HepG2 (cell line): ENCODE results near the gene KRT14. TPM values are rescaled to one million over a fixed set of nuclear protein-coding genes. Genes with fewer than 3 reads are reported as not detected.
A peak's percentile ranks its signal among the peaks of the same experiment; 100 is the strongest.

ENCODE experiments used
- ATAC-seq: fragments of 200-7000 bp; cut with Tn5 transposase; 3 replicates; pipeline ENCODE4 v1.9.1; 2020; ENCODE audit warnings: mild to moderate bottlenecking, moderate library complexity
- BruUV-seq: library from RNA; stranded (reverse); fragments of 400-500 nt; replicated peaks from 2 replicates; lab custom pipeline; 2021; lab: Mats Ljungman, UMichigan
- CTCF ChIA-PET: fragments of 300-600 bp; formaldehyde crosslinking; extraction: SDS; loops from one replicate; lab custom pipeline; 2021; ENCODE audit warnings: low total read pairs, inconsistent platforms, low intra/inter-chr PET ratio; lab: Yijun Ruan, JAX
- POLR2A ChIA-PET: fragments of 350-600 bp; sonication (Branson Sonifier 250); formaldehyde crosslinking; loops from one replicate; lab custom pipeline; 2020; ENCODE audit warnings: antibody characterized with exemption, inconsistent platforms; lab: Yijun Ruan, JAX
- DNase-seq: peaks from one replicate; pipeline ENCODE4 v3.0.0-alpha.2; 2015; ENCODE audit warnings: low spot score
- FAIRE-seq: peaks from 3 replicates; lab custom pipeline; 2011; peaks lifted over from hg19 to GRCh38; lab: Jason Lieb, UNC
- H2AFZ ChIP-seq: one replicate; pipeline ENCODE4 v1.6.1; 2011; ENCODE audit warnings: low read length, inconsistent platforms
- H3K27ac ChIP-seq: fragments of 300-600 bp; 3 replicates; pipeline ENCODE4 v1.8.0; 2011; ENCODE audit warnings: mixed run types, mild to moderate bottlenecking, mixed read lengths, low read length, inconsistent platforms; ENCODE audit not compliant: insufficient read depth; ENCODE audit errors: extremely low read length
- H3K27me3 ChIP-seq, 2 experiments: fragments of 200-600 bp in 1 of 2; 2 replicates in 1 of 2; 3 replicates in 1 of 2; pipeline versions ENCODE4 v1.6.0 to v1.8.0; 2011; ENCODE audit warnings: low read length in 2 of 2, mild to moderate bottlenecking in 2 of 2, moderate library complexity in 2 of 2, inconsistent platforms in 1 of 2; ENCODE audit not compliant: insufficient read depth in 2 of 2, control insufficient read depth in 1 of 2
- H3K36me3 ChIP-seq, 2 experiments: fragments of 200-600 bp in 1 of 2; replicated peaks in 1 of 2; 2 replicates in 1 of 2; 3 replicates in 1 of 2; pipeline versions ENCODE4 v1.5.1 to v1.8.0; 2011; ENCODE audit warnings: low read length in 2 of 2, inconsistent platforms in 1 of 2; ENCODE audit not compliant: insufficient read depth in 2 of 2, control insufficient read depth in 1 of 2
- H3K4me1 ChIP-seq: 2 replicates; pipeline ENCODE4 v1.5.1; 2012; ENCODE audit warnings: low read length, inconsistent platforms; ENCODE audit not compliant: insufficient read depth
- H3K4me2 ChIP-seq: 2 replicates; pipeline ENCODE4 v1.6.0; 2011; ENCODE audit warnings: low read depth, low read length, inconsistent platforms
- H3K4me3 ChIP-seq, 3 experiments: fragments of 200-600 bp in 1 of 3; sonication (generic), shearing (Covaris generic) in 1 of 3; replicated peaks in 1 of 3; 2 replicates each; pipeline ENCODE4 v1.5.1; 2011 to 2016; ENCODE audit warnings: low read length in 3 of 3, inconsistent platforms in 2 of 3, low read depth in 2 of 3, mild to moderate bottlenecking in 2 of 3, control low read depth in 1 of 3, mixed read lengths in 1 of 3; ENCODE audit not compliant: insufficient read depth in 1 of 3
- H3K79me2 ChIP-seq: one replicate; pipeline ENCODE4 v1.6.1; 2011; ENCODE audit warnings: low read length, inconsistent platforms; ENCODE audit not compliant: insufficient read depth
- H3K9ac ChIP-seq: 2 replicates; pipeline ENCODE4 v1.6.0; 2011; ENCODE audit warnings: mild to moderate bottlenecking, low read depth, low read length, inconsistent platforms; ENCODE audit not compliant: insufficient read depth
- H3K9me3 ChIP-seq: 2 replicates; pipeline ENCODE4 v1.5.1; 2012; ENCODE audit warnings: mild to moderate bottlenecking, low read length
- H4K20me1 ChIP-seq: 2 replicates; pipeline ENCODE4 v1.6.0; 2011; ENCODE audit warnings: inconsistent platforms, mild to moderate bottlenecking, low read length, moderate library complexity; ENCODE audit not compliant: insufficient read depth
- AGO1 ChIP-seq: fragments of 200-400 bp; formaldehyde crosslinking; IDR thresholded peaks from 2 replicates; pipeline ENCODE4 v1.6.1; 2017; ENCODE audit warnings: mild to moderate bottlenecking, low read depth, low read length, moderate library complexity; ENCODE audit not compliant: poor library complexity, severe bottlenecking
- DRAP1 ChIP-seq: IDR thresholded peaks from 2 replicates; pipeline ENCODE4 v1.6.1; 2016; ENCODE audit warnings: missing genetic modification reagents, missing compliant biosample characterization
- E2F5 ChIP-seq: sonication (generic); formaldehyde crosslinking; conservative IDR thresholded peaks from 2 replicates; pipeline ENCODE4 v1.4.0; 2020; ENCODE audit warnings: missing genetic modification reagents
- TOPORS ChIP-seq: sonication (generic); formaldehyde crosslinking; IDR thresholded peaks from 2 replicates; pipeline ENCODE4 v1.8.0; 2023; ENCODE audit warnings: mild to moderate bottlenecking, missing genetic modification reagents
- ZNF407 ChIP-seq: sonication (generic); formaldehyde crosslinking; IDR thresholded peaks from one replicate; pipeline ENCODE4 v1.5.1; 2020; ENCODE audit warnings: mild to moderate bottlenecking, missing genetic modification reagents; ENCODE audit errors: not compliant biosample characterization
- ZNF607 ChIP-seq: sonication (generic); formaldehyde crosslinking; IDR thresholded peaks from 2 replicates; pipeline ENCODE4 v1.5.1; 2020; ENCODE audit warnings: missing genetic modification reagents, mild to moderate bottlenecking, borderline replicate concordance
- ZNF687 ChIP-seq: sonication (generic); formaldehyde crosslinking; IDR thresholded peaks from 2 replicates; pipeline ENCODE4 v1.5.1; 2020; ENCODE audit warnings: mild to moderate bottlenecking, missing genetic modification reagents, moderate library complexity
- ZSCAN22 ChIP-seq: sonication (generic); formaldehyde crosslinking; IDR thresholded peaks from 2 replicates; pipeline ENCODE4 v1.4.0; 2020; ENCODE audit warnings: mild to moderate bottlenecking, missing genetic modification reagents
- WGBS: methylation state at CpG from one replicate; pipeline ENCODE4 v1.1.6; 2017; ENCODE audit warnings: low lambda C conversion rate; 5-methylcytosine and 5-hydroxymethylcytosine counted together
- in situ Hi-C: cut with HindIII; loops from 2 replicates; pipeline ENCODE4 v1.10.0; 2017; ENCODE audit warnings: low pct_unique_long_range_greater_than_20kb; ENCODE audit not compliant: extremely low pct_ligation_motif_present
- intact Hi-C: fragments of 100-400 bp; cut with micrococcal nuclease; formaldehyde crosslinking; loops from one replicate; pipeline ENCODE4 v1.10.0; 2022; ENCODE audit not compliant: unreplicated experiment
- polyA plus RNA-seq, 8 experiments: library from polyadenylated mRNA; depleted of rRNA in 3 of 8; stranded (reverse) in 7 of 8; unstranded in 1 of 8; fragments of >200 nt; fragmentation: Illumina TruSeq in 4 of 8; extraction: Trizol in 4 of 8; gene quantifications; 2 replicates each; pipeline versions ENCODE4 v1.2.1 to v1.2.3, GENCODE V29; 2011 to 2016; ENCODE audit warnings: low read depth in 4 of 8, missing spikeins in 1 of 8, mixed read lengths in 1 of 8; ENCODE audit not compliant: insufficient read depth in 1 of 8
- total RNA-seq, 5 experiments: library from RNA; depleted of rRNA; stranded (reverse); fragments of >200 nt; fragmentation: Illumina TruSeq; extraction: Trizol; gene quantifications; 2 replicates each; pipeline ENCODE4 v1.2.3, GENCODE V29; 2016; ENCODE audit warnings: low read depth in 1 of 5

The KRT14 gene
- total and polyA plus RNA-seq, 2 of the 13 experiments (the other 11 are each of a cell fraction or from before 2014, with no cell fraction given), result 0.09 TPM; not detected in 1

- ChIA-PET CTCF (interaction anchor here (1.7 kb wide), 1 partner anchor 49 kb away, joined by 3 read pairs; no protein-coding TSS in a partner anchor), POLR2A (no interaction called here)
- no peaks in the 10 kb centered on the region for H3K36me3 ChIP-seq
- H4K20me1 ChIP-seq, result no peaks in the 10 kb centered on the region
- 0 out of 6 replicates have a peak overlapping the region, but pooled peaks of 1 of the 3 experiments have one; percentile 1 for H3K4me3 ChIP-seq
- ATAC-seq (peak; percentile 13; the same call in 1 of the 3 replicates), DNase-seq (no peak), FAIRE-seq (no peak)
- WGBS, result 51% methylated on average over 13 of the region's 15 CpGs
- no peaks in the 10 kb centered on the region for H3K79me2 ChIP-seq
- BruUV-seq, result no TSS peak
- no peak overlapping the region for H2AFZ ChIP-seq
- H3K4me1 ChIP-seq, result peaks cover 64% of the 10 kb centered on the region
- H3K9me3 ChIP-seq, result no peaks in the 10 kb centered on the region
- peaks cover 0 to 11% of the 10 kb centered on the region in 2 experiments; a peak in 2 of 5 replicates for H3K27me3 ChIP-seq
- H3K4me2 ChIP-seq, result peak overlapping the region; percentile 20; the same call in 1 of the 2 replicates
- no peak overlapping the region for H3K27ac ChIP-seq
- H3K9ac ChIP-seq, result no peak overlapping the region
- intact Hi-C loops, result loop anchor here (10.0 kb wide), 1 partner anchor 121 kb away; no protein-coding TSS in a partner anchor
- in situ Hi-C loops, result no loop called here
- TF ChIP-seq ZNF407 (CRISPR knock-in tag) (no peak), ZNF607 (no peak), ZSCAN22 (CRISPR knock-in tag) (no peak), ZNF687 (CRISPR knock-in tag) (peak; percentile 56; the same call in 1 of the 2 replicates), TOPORS (CRISPR knock-in tag) (no peak), E2F5 (CRISPR knock-in tag) (no peak), AGO1 (no peak), DRAP1 (no peak)
These were observed 50.8 kb downstream of the KRT14 start for GRCh38 chr17:41535764-41536481.
